PFSK-1 (cell line): ENCODE data around the gene CCR5AS.

ENCODE experiments used
- FOXP2 ChIP-seq: optimal IDR thresholded peaks from 2 replicates; pipeline ENCODE3; 2011; ENCODE audit warnings: borderline replicate concordance, control low read depth, inconsistent platforms; ENCODE audit not compliant: insufficient read depth; ENCODE audit errors: extremely low read length, extremely low read depth
- POLR2AphosphoS5 ChIP-seq: IDR thresholded peaks from 2 replicates; pipeline ENCODE4 v1.6.1; 2012; ENCODE audit warnings: low read depth, mild to moderate bottlenecking, control low read depth, low read length, moderate library complexity
- SIN3A ChIP-seq: IDR thresholded peaks from 2 replicates; pipeline ENCODE4 v1.6.1; 2012; ENCODE audit warnings: mild to moderate bottlenecking, low read length, moderate library complexity, borderline replicate concordance; ENCODE audit not compliant: insufficient read depth
- TAF1 ChIP-seq: IDR thresholded peaks from 2 replicates; pipeline ENCODE4 v1.6.1; 2012; ENCODE audit warnings: low read length, control low read depth, borderline replicate concordance; ENCODE audit not compliant: insufficient read depth
- TF ChIP-seq, protein P1 (sequence below), 2 experiments: IDR thresholded peaks; 2 replicates each; pipeline versions ENCODE4 v1.6.1 to v1.8.0; 2011 to 2012; ENCODE audit warnings: low read depth in 2 of 2, low read length in 2 of 2, control low read depth in 1 of 2, inconsistent platforms in 1 of 2, mild to moderate bottlenecking in 1 of 2, moderate library complexity in 1 of 2; ENCODE audit not compliant: insufficient read depth in 1 of 2

Gene CCR5AS

DNA sequence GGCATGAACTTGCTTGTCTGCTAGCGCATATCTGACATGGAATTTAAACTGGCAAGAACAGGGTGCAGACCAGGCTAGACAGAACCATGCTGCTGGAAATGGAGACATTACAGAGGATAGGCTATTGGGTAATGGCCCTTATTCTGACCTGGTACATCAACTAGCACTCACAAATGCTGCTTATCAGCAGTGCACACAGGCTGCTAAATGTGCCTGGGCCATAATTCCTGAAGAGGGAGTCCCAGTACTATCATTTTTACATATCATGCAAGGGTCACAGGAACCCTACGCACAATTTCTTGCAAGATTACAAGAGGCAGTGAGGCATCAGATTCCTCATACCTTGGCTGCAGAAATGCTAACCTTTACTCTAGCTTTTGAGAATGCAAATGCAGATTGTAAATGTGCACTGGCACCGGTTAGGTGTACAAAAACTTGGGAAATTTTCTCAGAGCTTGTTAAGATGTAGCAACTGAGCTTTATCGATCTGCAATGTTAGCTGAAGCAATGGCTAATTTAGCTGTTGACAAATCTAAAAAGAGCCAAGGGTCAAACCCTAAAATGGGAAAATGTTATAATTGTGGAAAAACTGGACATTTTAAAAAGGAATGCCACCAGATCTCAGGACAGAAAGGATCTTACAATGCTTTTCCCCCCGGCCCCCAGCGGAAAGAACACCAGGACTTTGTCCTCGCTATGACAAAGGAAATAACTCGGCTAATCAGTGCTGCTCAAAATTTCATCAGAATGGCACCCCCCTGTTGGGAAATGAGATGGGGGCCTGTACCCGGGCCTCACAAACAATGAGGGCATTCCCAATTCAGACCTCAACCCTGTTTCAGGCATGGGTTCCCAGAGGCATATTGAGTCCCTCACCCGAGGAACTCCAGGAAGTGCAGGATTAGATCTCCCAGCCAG is 21.3 kb upstream of the CCR5AS start:
- TF ChIP-seq POLR2AphosphoS5 (no peak), TAF1 (no peak), SIN3A (no peak), FOXP2 (no peak)
- TF ChIP-seq, protein P1, sequence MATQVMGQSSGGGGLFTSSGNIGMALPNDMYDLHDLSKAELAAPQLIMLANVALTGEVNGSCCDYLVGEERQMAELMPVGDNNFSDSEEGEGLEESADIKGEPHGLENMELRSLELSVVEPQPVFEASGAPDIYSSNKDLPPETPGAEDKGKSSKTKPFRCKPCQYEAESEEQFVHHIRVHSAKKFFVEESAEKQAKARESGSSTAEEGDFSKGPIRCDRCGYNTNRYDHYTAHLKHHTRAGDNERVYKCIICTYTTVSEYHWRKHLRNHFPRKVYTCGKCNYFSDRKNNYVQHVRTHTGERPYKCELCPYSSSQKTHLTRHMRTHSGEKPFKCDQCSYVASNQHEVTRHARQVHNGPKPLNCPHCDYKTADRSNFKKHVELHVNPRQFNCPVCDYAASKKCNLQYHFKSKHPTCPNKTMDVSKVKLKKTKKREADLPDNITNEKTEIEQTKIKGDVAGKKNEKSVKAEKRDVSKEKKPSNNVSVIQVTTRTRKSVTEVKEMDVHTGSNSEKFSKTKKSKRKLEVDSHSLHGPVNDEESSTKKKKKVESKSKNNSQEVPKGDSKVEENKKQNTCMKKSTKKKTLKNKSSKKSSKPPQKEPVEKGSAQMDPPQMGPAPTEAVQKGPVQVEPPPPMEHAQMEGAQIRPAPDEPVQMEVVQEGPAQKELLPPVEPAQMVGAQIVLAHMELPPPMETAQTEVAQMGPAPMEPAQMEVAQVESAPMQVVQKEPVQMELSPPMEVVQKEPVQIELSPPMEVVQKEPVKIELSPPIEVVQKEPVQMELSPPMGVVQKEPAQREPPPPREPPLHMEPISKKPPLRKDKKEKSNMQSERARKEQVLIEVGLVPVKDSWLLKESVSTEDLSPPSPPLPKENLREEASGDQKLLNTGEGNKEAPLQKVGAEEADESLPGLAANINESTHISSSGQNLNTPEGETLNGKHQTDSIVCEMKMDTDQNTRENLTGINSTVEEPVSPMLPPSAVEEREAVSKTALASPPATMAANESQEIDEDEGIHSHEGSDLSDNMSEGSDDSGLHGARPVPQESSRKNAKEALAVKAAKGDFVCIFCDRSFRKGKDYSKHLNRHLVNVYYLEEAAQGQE (IDR thresholded peaks at IDR 0.05; ENCODE audit: insufficient read depth in 1 of 2, low read depth in 2 of 2, low read length in 2 of 2) = no peak

DNA sequence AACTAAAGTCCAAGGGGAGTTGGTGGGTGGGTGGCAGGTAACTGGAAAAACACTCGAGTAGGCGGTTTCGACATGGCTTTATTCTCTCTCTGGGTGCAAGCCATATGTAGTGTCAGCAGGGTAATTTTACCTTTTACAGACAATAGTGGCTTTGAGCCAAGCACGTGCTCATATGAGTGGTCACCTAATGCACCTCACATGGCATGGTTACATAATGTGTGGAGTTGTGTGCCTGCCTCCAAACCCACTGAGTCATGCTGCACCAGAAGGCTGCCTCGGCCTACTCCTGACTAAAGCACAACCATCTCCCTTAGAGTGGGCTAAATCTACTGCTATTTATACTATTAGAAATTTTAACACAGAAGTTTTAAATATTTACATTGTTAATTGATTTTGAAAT is 16.7 kb upstream of the CCR5AS start:
- no peak for TF ChIP-seq SIN3A
- TF ChIP-seq, protein P1 (IDR thresholded peaks at IDR 0.05; ENCODE audit: insufficient read depth in 1 of 2, low read depth in 2 of 2, low read length in 2 of 2) = no peak
- TF ChIP-seq TAF1 = no peak
- TF ChIP-seq FOXP2 = no peak
- TF ChIP-seq POLR2AphosphoS5 = no peak

DNA sequence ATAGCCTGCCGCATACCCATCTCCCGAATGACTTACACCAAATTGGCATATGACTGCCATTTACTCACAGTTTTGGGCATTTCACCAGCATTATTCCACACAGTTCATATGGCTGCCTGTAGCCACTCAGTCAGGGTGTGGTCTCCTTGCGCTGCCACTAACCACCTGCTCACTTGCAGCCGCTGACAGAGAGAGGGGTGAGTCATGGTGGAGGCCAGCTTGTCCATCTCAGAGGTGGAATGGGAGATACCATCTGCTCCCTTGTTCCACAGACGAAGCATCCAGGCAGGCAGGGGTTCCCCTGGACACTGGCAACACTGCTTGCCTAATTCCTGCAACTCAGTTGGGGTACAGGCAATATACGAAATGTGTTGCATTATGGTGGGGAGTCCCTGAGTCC is 15.8 kb upstream of the CCR5AS start:
- no peak for TF ChIP-seq FOXP2
- no peak for TF ChIP-seq TAF1
- no peak for TF ChIP-seq SIN3A
- TF ChIP-seq POLR2AphosphoS5 = no peak
- TF ChIP-seq, protein P1 (IDR thresholded peaks at IDR 0.05; ENCODE audit: insufficient read depth in 1 of 2, low read depth in 2 of 2, low read length in 2 of 2) = no peak

DNA sequence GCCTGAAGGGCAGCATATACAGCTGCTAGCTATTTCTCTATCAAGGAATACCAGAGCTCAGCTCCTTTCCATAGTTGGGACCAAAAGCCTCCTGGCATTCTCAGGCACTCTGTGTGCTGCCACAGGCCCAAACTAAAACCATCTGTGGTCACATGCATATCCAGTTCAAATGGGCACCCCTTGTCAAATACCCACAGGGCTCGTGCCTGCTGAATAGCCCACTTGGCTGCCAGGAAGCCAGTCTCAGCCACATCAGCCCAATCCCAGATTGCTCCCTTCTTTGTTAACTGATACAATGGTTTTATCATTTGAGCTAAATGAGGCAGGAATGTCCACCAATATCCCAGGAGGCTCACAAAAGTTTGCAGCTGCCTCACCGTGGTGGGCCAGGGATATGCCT is 14.1 kb upstream of the CCR5AS start:
- TF ChIP-seq, protein P1 (IDR thresholded peaks at IDR 0.05; ENCODE audit: insufficient read depth in 1 of 2, low read depth in 2 of 2, low read length in 2 of 2) = no peak
- no peak for TF ChIP-seq SIN3A
- no peak for TF ChIP-seq FOXP2
- TF ChIP-seq TAF1 = no peak

DNA sequence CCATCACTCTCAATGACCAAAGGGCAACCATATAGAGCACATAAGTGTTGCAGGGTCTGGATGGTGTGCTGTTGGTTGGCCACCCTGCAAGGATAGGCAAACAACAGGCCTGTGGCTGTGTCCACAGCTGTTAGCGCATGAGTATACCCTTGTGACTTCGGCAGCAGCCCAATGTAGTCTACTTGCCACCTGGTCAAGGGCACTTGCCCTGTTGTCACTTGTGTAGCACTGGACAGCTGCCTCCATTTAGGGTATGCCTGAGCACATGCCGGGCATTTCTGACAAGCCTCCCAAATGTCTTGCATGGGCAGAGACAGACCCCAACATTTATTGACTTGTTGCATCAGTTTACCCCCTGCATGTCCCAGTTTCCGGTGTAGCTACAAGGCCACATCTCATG is 12.9 kb upstream of the CCR5AS start:
- TF ChIP-seq SIN3A (no peak), TAF1 (no peak), FOXP2 (no peak), POLR2AphosphoS5 (no peak)
- TF ChIP-seq, protein P1 (IDR thresholded peaks at IDR 0.05; ENCODE audit: insufficient read depth in 1 of 2, low read depth in 2 of 2, low read length in 2 of 2) = no peak
